DMS79 (cell line): Measurements from ENCODE around the gene SIRPD.

Experiments used
- DNase-seq: peaks from one replicate; lab custom pipeline; 2025; lab: John Stamatoyannopoulos, UW

SIRPD gene

GRCh38 chr20:1494436-1494835 is 63.1 kb downstream of the SIRPD start:
- DNase-seq = no peak

DNA sequence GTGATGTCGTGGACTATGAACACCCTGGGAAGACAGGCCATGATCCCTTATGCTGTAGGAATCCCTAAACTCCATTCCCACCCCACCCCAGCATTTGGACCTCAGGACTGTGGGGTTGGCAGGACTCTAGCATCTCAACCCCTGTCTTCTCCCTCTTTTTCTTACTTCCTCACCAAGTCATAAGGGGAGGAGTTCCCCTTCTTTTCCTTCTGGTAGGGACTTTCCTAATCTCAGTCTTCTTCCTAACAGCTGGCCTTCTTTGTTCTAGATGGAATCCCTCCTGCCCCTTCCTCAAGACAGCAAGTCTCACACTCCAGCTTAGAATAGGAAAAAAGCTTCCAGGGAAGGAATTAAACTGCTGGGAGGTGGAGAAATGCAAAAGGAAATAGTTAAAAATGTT is 64.0 kb downstream of the SIRPD start:
- no peak for DNase-seq

GRCh38 chr20:1491860-1492642 is 65.5 kb downstream of the SIRPD start:
- DNase-seq = no peak

DNA sequence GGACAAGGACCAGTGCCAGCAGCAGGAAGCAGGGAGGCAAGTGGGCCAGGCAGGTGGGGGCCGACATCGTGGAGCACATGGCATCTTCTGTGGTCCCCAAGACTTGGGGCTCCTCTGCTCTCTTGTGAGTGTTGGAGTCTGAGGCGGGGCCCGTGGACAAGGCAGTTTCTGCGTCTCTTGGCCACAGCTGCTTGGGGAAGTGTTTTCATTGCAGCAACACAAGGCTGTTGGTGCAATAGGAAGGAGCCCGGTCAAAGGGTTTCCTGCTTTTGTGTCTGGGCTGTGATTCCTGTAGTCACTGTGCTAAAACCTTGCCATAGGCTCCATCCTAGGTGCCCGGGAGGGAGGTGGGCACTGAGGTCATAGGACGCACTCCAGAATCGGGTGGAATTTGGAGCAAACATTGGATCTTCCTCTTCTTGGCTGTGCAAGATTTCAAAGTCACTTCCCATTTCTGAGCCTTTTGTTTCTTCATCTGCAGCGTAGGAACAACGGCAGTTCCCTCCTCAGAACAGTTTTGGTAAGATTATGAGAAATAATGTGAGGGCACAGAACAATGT is 66.1 kb downstream of the SIRPD start, which contains the start of gene SIRPB2:
Gene SIRPB2, minus strand, starts transcription at position 140 of the 560 bp plus-strand sequence. Its CDS starts 61 bp downstream, at position 79.
- DNase-seq = no peak

GRCh38 chr20:1490643-1491195 is 66.8 kb downstream of the SIRPD start:
- no peak for DNase-seq

DNA sequence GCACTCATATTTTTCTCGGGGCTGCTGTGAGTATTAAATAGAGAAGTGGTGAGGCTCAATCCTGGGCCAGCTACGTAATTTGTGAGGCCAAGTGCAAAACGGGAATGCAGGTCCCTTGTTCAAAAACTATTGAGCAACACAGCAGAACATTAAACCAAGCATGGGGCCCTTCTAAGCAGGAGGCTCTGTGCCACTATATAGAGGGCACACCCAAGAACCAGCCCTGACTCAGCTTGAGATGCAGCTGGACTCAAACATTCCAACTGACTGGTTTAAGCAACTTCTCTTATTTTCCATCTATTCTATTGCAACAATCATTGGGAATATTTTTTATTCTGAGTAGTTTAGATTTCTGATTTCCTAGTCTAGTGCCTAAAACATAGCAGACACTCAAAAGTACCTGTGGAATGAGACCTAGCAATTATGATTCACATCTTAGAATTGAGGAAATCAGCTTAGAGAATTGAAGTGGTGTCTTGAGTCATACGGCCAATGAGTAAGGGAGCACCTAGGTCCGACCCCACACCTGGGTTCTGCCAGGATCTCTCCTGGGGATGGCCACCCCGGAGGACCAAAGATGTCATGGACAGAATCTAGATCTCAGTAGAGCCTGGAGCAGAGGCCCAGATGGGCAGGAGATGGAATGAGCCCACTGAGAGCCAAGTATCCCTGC is 67.6 kb downstream of the SIRPD start:
- DNase-seq = no peak

GRCh38 chr20:1489325-1489724 is 68.2 kb downstream of the SIRPD start:
- no peak for DNase-seq

DNA sequence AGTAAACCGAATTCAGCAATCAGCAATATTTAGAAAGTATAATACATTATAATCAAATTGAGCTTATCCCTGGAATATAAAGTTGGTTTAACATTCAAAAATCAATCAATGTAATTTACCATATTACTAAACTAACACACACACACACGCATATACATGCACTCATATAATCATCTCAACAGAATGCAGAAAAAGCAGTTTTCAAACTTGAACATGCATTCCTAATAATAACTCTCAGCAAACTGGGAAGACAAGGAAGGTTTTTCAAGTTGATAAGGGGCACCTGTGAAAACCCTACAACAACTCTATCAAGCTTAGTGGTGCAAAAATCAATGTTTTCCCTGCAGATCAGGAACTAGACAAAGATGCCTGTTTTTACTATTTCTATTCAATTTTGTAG is 70.9 kb downstream of the SIRPD start:
- DNase-seq = no peak

DNA sequence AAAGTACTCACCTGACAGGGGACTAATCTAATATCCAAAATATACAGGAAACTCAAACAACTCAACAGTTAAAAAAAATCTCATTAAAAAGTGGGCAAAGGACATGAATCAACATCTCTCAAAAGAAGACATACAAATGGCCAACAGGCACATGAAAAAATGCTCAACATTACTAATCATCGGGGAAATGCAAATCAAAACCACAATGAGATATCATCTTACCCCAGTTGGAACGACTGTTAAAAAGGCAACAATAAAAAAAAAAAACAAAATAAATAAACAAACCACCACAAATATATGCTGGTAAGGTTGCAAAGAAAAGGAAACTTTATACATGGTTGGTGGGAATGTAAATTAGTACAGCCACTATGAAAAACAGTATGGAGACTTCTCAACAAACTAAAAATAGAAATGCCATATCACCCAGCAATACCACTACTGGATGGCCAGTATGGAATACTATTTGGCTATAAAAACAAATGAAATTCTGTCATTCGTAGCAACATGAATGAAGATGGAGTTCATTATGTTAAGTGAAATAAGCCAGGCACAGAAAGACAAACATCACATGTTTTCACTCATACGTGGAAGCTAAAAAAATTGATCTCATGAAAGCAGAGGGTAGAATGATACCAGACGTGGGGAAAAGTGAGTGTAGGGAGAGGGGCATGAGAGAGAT is 72.9 kb downstream of the SIRPD start:
- DNase-seq = no peak
